Prostate gland (tissue), 2 donors: Measurements from ENCODE around the gene EXOC3. TPM values are rescaled to one million over a fixed set of nuclear protein-coding genes. Genes with fewer than 3 reads are reported as not detected.
A peak's percentile ranks its signal among the peaks of the same experiment; 100 is the strongest.

Experiments used
- DNase-seq: peaks from one replicate; pipeline ENCODE4 v3.0.0-alpha.2; 2019; ENCODE audit warnings: low spot score
- H3K27ac ChIP-seq, 2 donors: fragments of 200-600 bp; sonication (generic); 2 replicates each; pipeline ENCODE4 v1.5.1; 2017 to 2019
- H3K27me3 ChIP-seq: fragments of 200-600 bp; sonication (generic); replicated peaks from 2 replicates; pipeline ENCODE4 v1.5.1; 2019; ENCODE audit not compliant: insufficient read depth
- H3K36me3 ChIP-seq, 2 donors: fragments of 200-600 bp; sonication (generic); 1 replicate in 1 of 2; 2 replicates in 1 of 2; pipeline versions ENCODE4 v1.5.1 to v1.8.1; 2017 to 2019
- H3K4me1 ChIP-seq: fragments of 200-600 bp; sonication (generic); replicated peaks from 2 replicates; pipeline ENCODE4 v1.5.1; 2019
- H3K4me3 ChIP-seq, 2 donors: fragments of 200-600 bp; sonication (generic); 2 replicates each; pipeline ENCODE4 v1.5.1; 2017 to 2019
- H3K9me3 ChIP-seq: fragments of 200-600 bp; sonication (generic); 2 replicates; pipeline ENCODE4 v1.5.1; 2017
- CTCF ChIP-seq, 4 experiments: fragments of 200-600 bp in 2 of 4; fragments of 450-650 bp in 2 of 4; sonication (generic) in 2 of 4; IDR thresholded peaks; 1 replicate in 3 of 4; 2 replicates in 1 of 4; pipeline ENCODE4 v1.5.1; 2016 to 2019; ENCODE audit warnings: antibody characterized with exemption in 4 of 4, mild to moderate bottlenecking in 2 of 4, moderate library complexity in 2 of 4
- POLR2A ChIP-seq: fragments of 450-650 bp; IDR thresholded peaks from one replicate; pipeline ENCODE4 v1.6.1; 2016; ENCODE audit warnings: antibody characterized with exemption, mild to moderate bottlenecking
- POLR2AphosphoS5 ChIP-seq: sonication (generic); formaldehyde crosslinking; IDR thresholded peaks from one replicate; pipeline ENCODE4 v1.6.1; 2017; ENCODE audit warnings: antibody characterized with exemption
- WGBS: methylation state at CpG from one replicate; pipeline ENCODE4 v1.1.5; 2018; 5-methylcytosine and 5-hydroxymethylcytosine counted together
- intact Hi-C: fragments of 100-400 bp; cut with DNase I; formaldehyde crosslinking; loops from one replicate; pipeline ENCODE4 v1.14.2; 2022
- total RNA-seq, 2 donors: library from RNA; depleted of rRNA; stranded (reverse); fragments of >200 nt; gene quantifications; one replicate each; pipeline ENCODE4 v1.1.0, GENCODE V29; 2016

EXOC3 gene
- total RNA-seq, result 10 to 100 TPM; 44.3 to 79.7 TPM

GRCh38 chr5:442335-443238 lies at the start of gene EXOC3:
Gene EXOC3 (plus strand): TSS chr5:443176. CDS start chr5:446206, 3,030 bp downstream.
- Histone ChIP-seq H3K27me3 (no peaks in the 10 kb centered on the region), H3K27ac (peak within 1 kb of the TSS; percentile 60 to 74), H3K36me3 (peaks cover 0 to 7% of the 10 kb centered on the region in 2 donors), H3K4me1 (peaks cover 6% of the 10 kb centered on the region), H3K9me3 (no peaks in the 10 kb centered on the region), H3K4me3 (peak within 1 kb of the TSS; percentile 72 to 88)
- intact Hi-C loops, result no loop called here
- whole genome bisulfite sequencing, result 4% methylated on average over 50 of the region's 73 CpGs
- peak; percentile 54 for DNase-seq
- TF ChIP-seq POLR2AphosphoS5, result peak; percentile 76
- no peak for TF ChIP-seq CTCF (IDR thresholded peaks at IDR 0.05)

- peak; percentile 3 for DNase-seq
- no peaks in the 10 kb centered on the region for H3K4me1 ChIP-seq
- no peaks in the 10 kb centered on the region for H3K9me3 ChIP-seq
- no peak for TF ChIP-seq CTCF (IDR thresholded peaks at IDR 0.05)
- H3K36me3 ChIP-seq, result no peaks in the 10 kb centered on the region
- H3K4me3 ChIP-seq, result no peak overlapping the region
- 88% methylated on average over 10 of the region's 10 CpGs for WGBS
- H3K27me3 ChIP-seq, result no peaks in the 10 kb centered on the region
- H3K27ac ChIP-seq, result no peak overlapping the region
- intact Hi-C loops, result no loop called here
These were observed 49.1 kb upstream of the EXOC3 start for GRCh38 chr5:393846-394275.

GRCh38 chr5:394671-395155 lies 48.3 kb upstream of the EXOC3 start:
- no peak overlapping the region for H3K27ac ChIP-seq
- 77% methylated on average over 18 of the region's 18 CpGs for WGBS
- H3K4me3 ChIP-seq, result no peak overlapping the region
- peak; percentile 2 for DNase-seq
- H3K4me1 ChIP-seq, result no peaks in the 10 kb centered on the region
- no peaks in the 10 kb centered on the region for H3K36me3 ChIP-seq
- TF ChIP-seq CTCF (IDR thresholded peaks at IDR 0.05), result no peak
- TF ChIP-seq POLR2A, result no peak
- TF ChIP-seq POLR2AphosphoS5, result no peak
- intact Hi-C loops, result no loop called here
- no peaks in the 10 kb centered on the region for H3K27me3 ChIP-seq
- no peaks in the 10 kb centered on the region for H3K9me3 ChIP-seq

- TF ChIP-seq CTCF (IDR thresholded peaks at IDR 0.05) (no peak), POLR2A (no peak), POLR2AphosphoS5 (no peak)
- Histone ChIP-seq H3K27ac (no peak overlapping the region), H3K36me3 (no peaks in the 10 kb centered on the region), H3K4me3 (no peak overlapping the region), H3K9me3 (no peaks in the 10 kb centered on the region), H3K27me3 (no peaks in the 10 kb centered on the region), H3K4me1 (no peaks in the 10 kb centered on the region)
- intact Hi-C loops, result no loop called here
- 81% methylated on average over 21 of the region's 21 CpGs for WGBS
- peak; percentile 2 for DNase-seq
These were observed 47.6 kb upstream of the EXOC3 start for GRCh38 chr5:395156-395920.
